A549 (cell line): ENCODE measurements around the gene SNTB2. TPM values are rescaled to one million over a fixed set of nuclear protein-coding genes. Genes with fewer than 3 reads are reported as not detected.

ENCODE experiments used
- ATAC-seq, 2 experiments: fragments of 200-7000 bp in 1 of 2; fragments of >200 bp in 1 of 2; cut with Nextera tagmentation in 1 of 2; cut with Tn5 transposase in 1 of 2; 3 replicates each; pipeline versions ENCODE4 v1.8.0 to v1.9.1; 2018 to 2020; ENCODE audit warnings: mild to moderate bottlenecking in 1 of 2, moderate library complexity in 1 of 2
- CTCF ChIA-PET: fragments of 300-600 bp; sonication (Branson Sonifier 250); formaldehyde crosslinking; extraction: SDS; loops from one replicate; lab custom pipeline; 2021; ENCODE audit warnings: antibody characterized with exemption, inconsistent platforms; lab: Yijun Ruan, JAX
- POLR2A ChIA-PET: fragments of 350-600 bp; formaldehyde crosslinking; extraction: SDS; loops from one replicate; lab custom pipeline; 2021; ENCODE audit warnings: antibody characterized with exemption, inconsistent platforms; lab: Yijun Ruan, JAX
- DNase-seq, 2 experiments: peaks; one replicate each; pipeline versions ENCODE4 v3.0.0 to v3.0.0-alpha.2; 2011 to 2016; ENCODE audit warnings: low read depth in 1 of 2, low spot score in 1 of 2
- FAIRE-seq: peaks from 2 replicates; lab custom pipeline; 2011; peaks lifted over from hg19 to GRCh38; lab: Jason Lieb, UNC
- H3K27ac ChIP-seq, 2 experiments: fragments of >200 bp; sonication (Bioruptor Twin); formaldehyde crosslinking; 3 replicates each; pipeline ENCODE4 v1.5.1; 2016 to 2017
- H3K4me1 ChIP-seq: fragments of >200 bp; sonication (Bioruptor Twin); formaldehyde crosslinking; 3 replicates; pipeline ENCODE4 v1.6.1; 2016
- H3K4me2 ChIP-seq: fragments of >200 bp; sonication (Bioruptor Twin); formaldehyde crosslinking; 3 replicates; pipeline ENCODE4 v1.6.1; 2016
- H3K4me3 ChIP-seq: fragments of >200 bp; sonication (Bioruptor Twin); formaldehyde crosslinking; 3 replicates; pipeline ENCODE4 v1.5.1; 2016
- H3K9me3 ChIP-seq: fragments of >200 bp; sonication (Bioruptor Twin); formaldehyde crosslinking; 3 replicates; pipeline ENCODE4 v1.6.1; 2016
- ATOH8 ChIP-seq: fragments of 250-450 bp; sonication (Bioruptor Pico); IDR thresholded peaks from 2 replicates; pipeline ENCODE4 v1.5.0; 2020; ENCODE audit warnings: low read depth, mild to moderate bottlenecking, moderate library complexity
- CBX2 ChIP-seq: fragments of 200-600 bp; sonication (generic); IDR thresholded peaks from 2 replicates; pipeline ENCODE4 v1.6.1; 2016; ENCODE audit warnings: low read depth, mild to moderate bottlenecking, borderline replicate concordance
- CHD2 ChIP-seq: fragments of 150-350 bp; IDR thresholded peaks from 2 replicates; pipeline ENCODE4 v1.6.1; 2014; ENCODE audit warnings: low read length; ENCODE audit not compliant: partially characterized antibody
- CHD4 ChIP-seq: fragments of 200-600 bp; sonication (generic); IDR thresholded peaks from 2 replicates; pipeline ENCODE4 v1.6.1; 2016; ENCODE audit warnings: antibody characterized with exemption, mild to moderate bottlenecking, borderline replicate concordance
- CTCF ChIP-seq: fragments of >200 bp; sonication (Bioruptor Twin); formaldehyde crosslinking; IDR thresholded peaks from 3 replicates; pipeline ENCODE4 v1.5.1; 2016
- E2F6 ChIP-seq: IDR thresholded peaks from 2 replicates; pipeline ENCODE4 v1.6.1; 2012; ENCODE audit warnings: low read depth, borderline replicate concordance
- EHMT2 ChIP-seq: fragments of 200-600 bp; sonication (generic); IDR thresholded peaks from 2 replicates; pipeline ENCODE4 v1.6.1; 2016; ENCODE audit warnings: antibody characterized with exemption, low read depth, mild to moderate bottlenecking, moderate library complexity
- ELK1 ChIP-seq: fragments of 150-350 bp; IDR thresholded peaks from 2 replicates; pipeline ENCODE4 v1.6.1; 2014; ENCODE audit warnings: low read depth, mild to moderate bottlenecking, low read length
- EP300 ChIP-seq, 2 experiments: fragments of >200 bp; sonication (Bioruptor Twin); formaldehyde crosslinking; IDR thresholded peaks; 2 replicates in 1 of 2; 3 replicates in 1 of 2; pipeline ENCODE4 v1.6.1; 2016 to 2017
- ESRRA ChIP-seq: fragments of 150-350 bp; IDR thresholded peaks from 2 replicates; pipeline ENCODE4 v1.6.1; 2014; ENCODE audit warnings: mild to moderate bottlenecking, low read length, borderline replicate concordance
- FOSB ChIP-seq: fragments of 250-450 bp; sonication (Bioruptor Pico); IDR thresholded peaks from 2 replicates; pipeline ENCODE4 v1.5.0; 2020; ENCODE audit warnings: mild to moderate bottlenecking, moderate library complexity
- FOSL2 ChIP-seq, 2 experiments: fragments of 450-650 bp in 1 of 2; fragments of >200 bp in 1 of 2; sonication (Bioruptor Twin) in 1 of 2; formaldehyde crosslinking; IDR thresholded peaks; 2 replicates each; pipeline versions ENCODE4 v1.5.0 to v1.6.1; 2016 to 2020; ENCODE audit warnings: mild to moderate bottlenecking in 1 of 2, moderate library complexity in 1 of 2
- HES2 ChIP-seq: fragments of >200 bp; sonication (Bioruptor Twin); formaldehyde crosslinking; IDR thresholded peaks from 2 replicates; pipeline ENCODE4 v1.6.1; 2016
- HOXB13 ChIP-seq: fragments of 250-450 bp; sonication (Bioruptor Pico); IDR thresholded peaks from 2 replicates; pipeline ENCODE4 v1.5.0; 2020; ENCODE audit warnings: low read depth, mild to moderate bottlenecking, moderate library complexity
- JUN ChIP-seq, 2 experiments: fragments of >200 bp; sonication (Bioruptor Twin); formaldehyde crosslinking; IDR thresholded peaks; 2 replicates in 1 of 2; 3 replicates in 1 of 2; pipeline ENCODE4 v1.6.1; 2016 to 2017
- MAX ChIP-seq: IDR thresholded peaks from 2 replicates; pipeline ENCODE4 v1.6.1; 2012
- NPAS2 ChIP-seq: fragments of 250-450 bp; sonication (Bioruptor Pico); IDR thresholded peaks from 2 replicates; pipeline ENCODE4 v1.8.0; 2022; ENCODE audit warnings: mild to moderate bottlenecking, moderate library complexity, borderline replicate concordance
- PHF8 ChIP-seq: fragments of 200-600 bp; sonication (generic); IDR thresholded peaks from 2 replicates; pipeline ENCODE4 v1.6.1; 2016; ENCODE audit warnings: low read depth, mild to moderate bottlenecking, antibody characterized with exemption, moderate library complexity, borderline replicate concordance
- POLR2A ChIP-seq: IDR thresholded peaks from 2 replicates; pipeline ENCODE4 v1.6.1; 2012; ENCODE audit warnings: mild to moderate bottlenecking, low read length
- RAD21 ChIP-seq, 2 experiments: fragments of >200 bp in 1 of 2; sonication (Bioruptor Twin) in 1 of 2; formaldehyde crosslinking in 1 of 2; IDR thresholded peaks in 1 of 2; conservative IDR thresholded peaks in 1 of 2; 2 replicates in 1 of 2; 3 replicates in 1 of 2; pipeline ENCODE4 v1.6.1; 2012 to 2018; ENCODE audit warnings: inconsistent platforms in 1 of 2
- RCOR1 ChIP-seq: fragments of 150-350 bp; IDR thresholded peaks from 2 replicates; pipeline ENCODE4 v1.6.1; 2014; ENCODE audit warnings: antibody characterized with exemption, low read length, low read depth
- RFX5 ChIP-seq: fragments of 450-650 bp; IDR thresholded peaks from 2 replicates; pipeline ENCODE4 v1.7.1; 2014; ENCODE audit warnings: antibody characterized with exemption, mild to moderate bottlenecking, moderate library complexity
- TP53 ChIP-seq: fragments of 250-450 bp; sonication (Bioruptor Pico); IDR thresholded peaks from 2 replicates; pipeline ENCODE4 v1.5.0; 2021; ENCODE audit warnings: mild to moderate bottlenecking, moderate library complexity
- ZC3H11A ChIP-seq: fragments of 450-650 bp; IDR thresholded peaks from 2 replicates; pipeline ENCODE4 v1.6.1; 2014; ENCODE audit warnings: antibody characterized with exemption, mild to moderate bottlenecking
- ZFP36 ChIP-seq: fragments of 450-650 bp; IDR thresholded peaks from 2 replicates; pipeline ENCODE4 v1.6.1; 2014; ENCODE audit warnings: borderline replicate concordance; ENCODE audit not compliant: partially characterized antibody
- ZSCAN20 ChIP-seq: fragments of 250-450 bp; sonication (Bioruptor Pico); IDR thresholded peaks from 2 replicates; pipeline ENCODE4 v1.8.0; 2022; ENCODE audit warnings: mild to moderate bottlenecking, moderate library complexity
- WGBS: methylation state at CpG from one replicate; pipeline ENCODE4 v1.1.6; 2017; ENCODE audit errors: missing lambda C conversion rate; 5-methylcytosine and 5-hydroxymethylcytosine counted together
- polyA plus RNA-seq, 4 experiments: library from polyadenylated mRNA; depleted of rRNA in 3 of 4; stranded (reverse); fragments of >200 nt; fragmentation: RNase III in 1 of 4; extraction: RNeasy Plus Mini Kit Qiagen cat#74134 plus additional on column Dnase treatment in 1 of 4; gene quantifications; 2 replicates in 3 of 4; 3 replicates in 1 of 4; pipeline ENCODE4 v1.2.3, GENCODE V29; 2011 to 2017

The SNTB2 gene
- polyA plus RNA-seq, 2 of the 4 experiments (the other 2 are of a cell fraction): 7.8 to 20.8 TPM

- TF ChIP-seq RAD21 (conservative IDR thresholded peaks at IDR 0.05 in 1 of 2, IDR thresholded peaks at IDR 0.05 in 1 of 2): no peak
- TF ChIP-seq TP53 (CRISPR knock-in tag): no peak
- TF ChIP-seq HOXB13: no peak
- no peak for TF ChIP-seq FOSB (CRISPR knock-in tag)
- TF ChIP-seq RCOR1: no peak
- TF ChIP-seq, all 56 proteins: peak for 0
- Histone ChIP-seq H3K9me3 (no peaks in the 10 kb centered on the region), H3K4me3 (peak overlapping the region; percentile 74), H3K4me2 (peak overlapping the region; percentile 84), H3K27ac (peak overlapping the region; percentile 85 to 94), H3K4me1 (peaks cover 19% of the 10 kb centered on the region; the same call in 2 of the 3 replicates)
- WGBS: 2% methylated on average over 16 of the region's 16 CpGs
- ChIA-PET CTCF (interaction anchor here (0.6 to 2.8 kb wide), 11 partner anchors 8 to 811 kb away, joined by 3 to 7 read pairs (median 3); no protein-coding TSS in a partner anchor), POLR2A (interaction anchor here (0.6 kb wide), 1 partner anchor 270 kb away, joined by 3 read pairs; no protein-coding TSS in a partner anchor)
- ATAC-seq (peak in 1 of 2 experiments; percentile 11; a peak in 3 of 6 replicates), FAIRE-seq (no peak), DNase-seq (no peak)
Observed at GRCh38 chr16:69340095-69340644, 153.2 kb downstream of the SNTB2 start.

GRCh38 chr16:69344171-69344570, 157.2 kb downstream of the SNTB2 start:
- ATAC-seq: no peak
- no peak overlapping the region for H3K4me2 ChIP-seq
- no peak overlapping the region for H3K27ac ChIP-seq
- H3K4me1 ChIP-seq: peaks cover 9% of the 10 kb centered on the region; the same call in 2 of the 3 replicates
- WGBS: 94% methylated on average over 5 of the region's 5 CpGs
- H3K9me3 ChIP-seq: no peaks in the 10 kb centered on the region
- DNase-seq: no peak
- TF ChIP-seq CTCF (no peak), POLR2A (no peak), ATOH8 (CRISPR knock-in tag) (no peak), ZC3H11A (no peak), RFX5 (no peak), EP300 (IDR thresholded peaks at IDR 0.05) (no peak), FOSB (CRISPR knock-in tag) (no peak), CHD4 (no peak), FOSL2 (IDR thresholded peaks at IDR 0.05) (no peak), FOSL2 (CRISPR knock-in tag; IDR thresholded peaks at IDR 0.05) (no peak), NPAS2 (CRISPR knock-in tag) (no peak), JUN (IDR thresholded peaks at IDR 0.05) (no peak), ELK1 (no peak)
- CTCF ChIA-PET: no interaction called here
- no peak overlapping the region for H3K4me3 ChIP-seq
- POLR2A ChIA-PET: no interaction called here
- no peak for FAIRE-seq

GRCh38 chr16:69345923-69346322, 159.0 kb downstream of the SNTB2 start:
- H3K4me2 ChIP-seq: no peak overlapping the region
- ChIA-PET CTCF (no interaction called here), POLR2A (no interaction called here)
- H3K9me3 ChIP-seq: no peaks in the 10 kb centered on the region
- no peak overlapping the region for H3K27ac ChIP-seq
- no peak overlapping the region for H3K4me3 ChIP-seq
- H3K4me1 ChIP-seq: peaks cover 5% of the 10 kb centered on the region; the same call in 2 of the 3 replicates
- ATAC-seq: no peak
- no peak for FAIRE-seq
- TF ChIP-seq EP300 (IDR thresholded peaks at IDR 0.05) (no peak), ATOH8 (CRISPR knock-in tag) (no peak), EHMT2 (no peak), E2F6 (no peak), RCOR1 (no peak), MAX (no peak), ZSCAN20 (CRISPR knock-in tag) (no peak), HES2 (no peak), CHD2 (no peak), PHF8 (no peak), ESRRA (no peak), CBX2 (no peak), ZFP36 (no peak)
- DNase-seq: no peak
- WGBS: 87% methylated on average over 4 of the region's 4 CpGs
